HG03025 (cell line): Measurements from ENCODE around the gene ASNS.
"Not testable (repeated sequence)": the region's sequence is repeated elsewhere in the genome, so short reads cannot be mapped to it uniquely, and the experiment has no call there.

Experiments
- ATAC-seq: cut with Tn5 transposase; IDR thresholded peaks from one replicate; pipeline ENCODE4 v1.9.1; 2021; ENCODE audit warnings: mild to moderate bottlenecking, moderate library complexity; ENCODE audit not compliant: unreplicated experiment, low FRiP score

The ASNS gene

DNA sequence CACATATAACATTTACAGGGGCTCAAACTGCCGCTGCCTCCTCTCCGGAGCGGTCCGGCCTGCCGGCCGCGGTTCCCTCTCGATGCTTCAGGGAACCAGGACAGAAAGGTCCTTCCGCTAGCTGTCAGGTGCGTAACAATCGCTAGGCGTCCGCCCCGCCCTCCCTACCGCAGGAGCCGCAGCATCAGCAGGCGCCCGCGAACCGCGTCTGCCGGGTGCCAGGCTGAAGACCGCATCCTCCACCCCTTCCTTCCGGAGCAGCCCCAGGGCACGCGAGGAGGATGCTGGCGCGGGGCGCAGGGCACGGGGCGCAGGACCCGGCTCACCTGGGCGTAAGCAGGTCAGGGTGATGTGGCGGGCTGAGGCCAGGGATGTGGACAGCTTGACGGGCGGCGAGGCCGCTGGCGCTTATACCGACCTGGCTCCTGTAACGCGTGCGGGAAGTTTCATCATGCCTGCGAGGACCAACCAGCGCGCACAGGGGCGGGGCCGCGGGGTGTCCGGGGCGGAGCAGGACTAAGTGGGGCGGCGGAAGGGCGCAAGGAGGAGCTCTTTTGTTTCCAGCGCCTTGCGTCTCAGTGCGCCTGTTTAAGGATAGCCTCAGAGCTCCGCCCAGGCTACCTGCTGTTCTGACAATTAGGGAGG lies at the start of gene ASNS:
Gene ASNS, minus strand, starts transcription at position 384 of the 645 bp plus-strand sequence. CDS start 3,252 bp downstream, outside the sequence.
- ATAC-seq = peak; percentile 100

DNA sequence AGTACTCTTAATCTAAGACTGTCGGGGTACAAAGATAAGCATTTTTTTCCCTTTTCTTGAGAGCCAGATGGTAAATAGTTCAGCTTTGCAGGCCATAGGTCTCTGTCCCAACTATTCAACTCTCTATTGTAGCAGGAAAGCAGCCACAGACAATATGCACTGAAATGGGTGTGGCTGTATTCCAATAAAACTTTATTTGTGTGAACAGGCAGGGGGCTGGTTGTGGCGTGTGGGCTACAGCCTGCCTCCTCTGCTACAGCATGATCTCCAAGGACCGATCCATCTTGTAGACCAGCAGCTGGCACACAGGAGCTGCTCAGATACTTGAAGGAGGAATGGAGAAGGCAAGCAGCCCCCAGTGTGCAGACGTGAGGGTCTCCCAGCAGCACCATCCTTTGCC lies 49.0 kb upstream of the ASNS start:
- ATAC-seq = not testable (repeated sequence)

DNA sequence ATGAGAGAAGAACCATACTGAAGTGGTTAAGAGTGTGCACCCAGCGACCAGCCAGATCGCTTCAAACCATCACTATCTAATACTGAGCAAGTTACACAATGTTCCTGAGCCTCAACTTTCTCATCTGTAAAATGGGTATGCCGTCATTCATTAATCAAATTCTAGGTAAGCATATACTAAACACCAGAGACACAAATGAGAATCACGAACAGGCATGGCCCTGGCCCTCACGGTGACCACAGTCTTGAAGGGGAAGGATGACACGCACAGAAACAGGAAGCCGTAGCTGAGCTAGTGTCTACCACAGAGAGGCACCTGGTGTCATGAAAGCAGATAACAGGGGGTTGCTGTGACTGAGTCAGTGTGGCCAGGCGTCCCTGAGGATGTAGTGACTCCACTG lies 43.1 kb upstream of the ASNS start:
- ATAC-seq = not testable (repeated sequence)

- ATAC-seq = not testable (repeated sequence)
Observed at GRCh38 chr7:97912294-97912693, 40.1 kb upstream of the ASNS start.

GRCh38 chr7:97896893-97897292 lies 24.7 kb upstream of the ASNS start:
- ATAC-seq = not testable (repeated sequence)

DNA sequence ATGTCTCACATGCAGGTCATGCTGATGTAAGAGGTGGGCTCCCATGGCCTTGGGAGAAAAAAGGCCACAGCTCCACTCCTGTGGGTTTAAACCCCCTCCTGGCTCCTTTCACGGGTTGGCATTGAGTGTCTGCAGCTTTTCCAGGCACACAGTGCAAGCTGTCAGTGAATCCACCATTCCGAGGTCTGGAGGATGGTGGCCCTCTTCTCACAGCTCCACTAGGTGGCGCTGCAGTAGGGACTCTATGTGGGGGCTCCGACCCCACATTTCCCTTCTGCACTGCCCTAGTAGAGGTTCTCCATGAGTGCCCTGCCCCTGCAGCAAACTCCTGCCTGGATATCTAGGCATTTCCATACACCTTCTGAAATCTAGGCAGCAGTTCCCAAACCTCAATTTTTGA lies 19.5 kb upstream of the ASNS start:
- not testable (repeated sequence) for ATAC-seq

DNA sequence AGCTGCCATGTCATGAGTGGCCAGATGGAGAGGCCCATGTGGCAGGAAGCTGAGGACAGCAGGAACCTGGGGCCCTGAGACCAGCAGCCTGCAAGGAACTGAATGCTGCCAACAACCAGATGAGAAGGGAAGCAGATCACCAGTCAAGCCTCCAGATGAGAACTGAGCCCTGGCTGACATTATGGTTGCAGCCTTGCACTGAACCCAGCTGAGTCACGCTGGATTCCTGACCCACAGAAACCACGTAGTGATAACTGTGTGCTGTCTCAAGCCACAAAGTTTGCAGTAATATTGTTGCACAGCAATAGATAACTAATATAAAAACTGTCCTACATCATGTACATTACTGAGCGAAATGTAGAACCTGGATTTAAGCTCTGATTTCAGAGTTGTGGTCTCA lies 7.3 kb upstream of the ASNS start:
- ATAC-seq = not testable (repeated sequence)

GRCh38 chr7:97874894-97875293 lies 2.7 kb upstream of the ASNS start:
- not testable (repeated sequence) for ATAC-seq

GRCh38 chr7:97873606-97874005 lies 1.4 kb upstream of the ASNS start:
- no peak for ATAC-seq

DNA sequence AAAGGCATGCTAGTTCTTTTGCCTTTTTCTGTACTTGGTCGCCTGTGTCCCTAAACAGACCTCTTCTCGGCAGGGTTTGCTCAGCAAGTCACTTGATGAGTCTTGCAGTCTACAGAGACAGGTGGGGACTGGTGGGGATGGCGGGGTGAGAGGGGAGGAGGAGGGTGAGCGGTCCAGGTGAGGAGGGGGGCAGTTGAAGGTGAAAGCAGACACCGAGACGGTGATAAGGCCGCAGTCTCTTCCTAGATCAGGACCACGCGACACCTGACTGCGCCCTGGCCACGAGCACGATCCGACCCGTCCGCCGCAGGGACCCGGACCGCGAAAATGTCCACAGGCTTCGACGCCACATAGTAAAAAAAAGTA lies 566 bp downstream of the ASNS start:
- ATAC-seq = peak; percentile 24

DNA sequence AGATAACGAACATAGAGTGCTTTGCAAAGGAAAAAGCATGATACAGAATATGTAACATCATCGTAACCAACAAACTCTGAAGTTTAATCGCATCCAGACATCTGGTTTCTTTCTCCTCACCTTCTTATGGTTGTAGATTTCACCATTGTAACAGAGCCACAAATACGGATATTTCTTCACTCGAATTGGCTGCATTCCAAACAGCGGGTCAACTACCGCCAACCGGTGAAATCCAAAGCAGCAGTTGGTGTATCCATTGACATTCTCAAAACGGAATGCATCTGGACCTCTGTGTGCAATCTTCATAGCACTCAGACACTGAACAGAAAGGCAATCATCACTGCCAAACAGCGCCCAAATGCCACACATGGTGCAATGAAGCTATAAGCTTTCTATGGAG lies 3.4 kb downstream of the ASNS start:
- ATAC-seq = no peak

DNA sequence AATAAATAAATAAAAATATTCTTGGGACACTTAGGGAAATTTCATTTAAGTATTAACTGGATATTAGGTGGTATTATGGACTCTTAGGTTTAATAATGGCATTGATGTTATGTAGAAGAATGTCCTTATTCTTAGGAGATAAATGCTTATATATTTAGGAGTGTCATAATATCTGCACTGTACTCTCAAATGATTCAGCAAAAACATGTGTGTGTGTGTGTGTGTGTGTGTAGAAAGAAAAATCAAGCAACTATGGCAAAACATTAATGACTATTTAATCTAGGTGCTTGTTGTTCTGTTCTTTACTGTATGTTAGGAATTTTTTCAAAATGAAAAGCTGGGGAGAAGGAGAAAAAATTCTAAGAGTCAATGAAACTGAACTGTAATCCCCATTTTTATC lies 3.9 kb downstream of the ASNS start:
- ATAC-seq = no peak

GRCh38 chr7:97865104-97865503 lies 7.1 kb downstream of the ASNS start:
- ATAC-seq = no peak

DNA sequence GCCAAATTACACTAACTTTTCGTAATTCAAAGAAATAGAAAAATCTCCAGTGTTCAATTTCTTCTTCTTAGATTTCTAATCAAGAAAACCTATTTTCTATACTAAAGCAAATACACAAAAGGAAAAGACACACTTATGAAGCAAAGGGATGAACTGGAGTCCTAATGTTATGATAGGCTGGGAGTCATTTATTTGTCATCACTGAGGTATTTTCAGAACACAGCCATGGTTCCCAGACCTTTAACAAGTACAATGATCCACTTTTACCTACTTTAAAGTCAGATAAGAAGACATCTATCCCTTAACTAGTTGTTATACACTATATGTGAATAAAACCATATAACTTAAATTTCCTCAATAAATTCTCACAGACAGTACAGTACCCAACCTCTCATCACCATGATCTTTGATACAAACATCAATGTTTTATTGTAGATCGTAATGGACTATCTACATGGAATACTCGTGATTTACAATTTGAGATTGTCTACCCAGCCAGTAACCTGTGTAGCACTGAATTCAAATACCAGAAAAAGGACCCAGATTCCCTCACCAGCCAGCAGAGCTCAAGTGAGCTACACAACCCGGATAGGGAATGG lies 12.5 kb downstream of the ASNS start:
- ATAC-seq = no peak

DNA sequence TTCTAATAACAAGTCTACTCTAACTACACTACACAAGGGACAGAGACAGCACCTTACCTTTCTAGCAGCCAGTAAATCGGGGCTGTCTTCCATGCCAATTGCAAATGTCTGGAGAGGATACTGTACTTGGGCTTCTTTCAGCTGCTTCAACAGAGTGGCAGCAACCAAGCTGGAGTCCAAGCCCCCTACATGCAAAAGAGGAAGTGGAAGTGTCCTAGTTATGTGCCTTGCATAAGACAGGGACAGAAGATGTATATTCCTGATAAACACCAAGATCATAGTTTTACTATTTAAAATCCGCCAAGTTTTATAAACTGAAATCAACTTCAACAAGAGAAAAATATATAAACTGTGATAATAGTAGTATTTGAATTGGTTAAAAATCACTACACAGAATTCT lies 14.0 kb downstream of the ASNS start:
- ATAC-seq = no peak

DNA sequence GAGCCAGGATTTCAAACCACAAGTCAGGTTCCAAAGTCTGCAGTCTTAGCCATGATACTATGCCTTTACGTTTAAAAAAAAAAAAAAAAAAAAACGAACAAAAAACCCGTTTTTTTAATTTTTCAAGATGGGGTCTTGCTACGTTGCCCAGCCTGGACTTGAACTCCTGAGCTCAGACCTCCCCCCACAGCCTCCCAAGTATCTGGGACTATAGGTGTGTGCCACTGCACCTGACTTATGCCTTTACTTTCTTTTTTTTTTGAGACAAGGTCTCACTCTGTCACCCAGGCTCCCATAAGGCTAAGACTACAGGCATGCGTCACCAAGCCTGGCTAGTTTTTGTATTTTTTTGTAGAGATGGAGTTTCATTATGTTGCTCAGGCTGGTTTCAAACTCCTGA lies 14.7 kb downstream of the ASNS start:
- ATAC-seq = no peak

- no peak for ATAC-seq
Observed at GRCh38 chr7:97851683-97852082, 20.5 kb downstream of the ASNS start.

DNA sequence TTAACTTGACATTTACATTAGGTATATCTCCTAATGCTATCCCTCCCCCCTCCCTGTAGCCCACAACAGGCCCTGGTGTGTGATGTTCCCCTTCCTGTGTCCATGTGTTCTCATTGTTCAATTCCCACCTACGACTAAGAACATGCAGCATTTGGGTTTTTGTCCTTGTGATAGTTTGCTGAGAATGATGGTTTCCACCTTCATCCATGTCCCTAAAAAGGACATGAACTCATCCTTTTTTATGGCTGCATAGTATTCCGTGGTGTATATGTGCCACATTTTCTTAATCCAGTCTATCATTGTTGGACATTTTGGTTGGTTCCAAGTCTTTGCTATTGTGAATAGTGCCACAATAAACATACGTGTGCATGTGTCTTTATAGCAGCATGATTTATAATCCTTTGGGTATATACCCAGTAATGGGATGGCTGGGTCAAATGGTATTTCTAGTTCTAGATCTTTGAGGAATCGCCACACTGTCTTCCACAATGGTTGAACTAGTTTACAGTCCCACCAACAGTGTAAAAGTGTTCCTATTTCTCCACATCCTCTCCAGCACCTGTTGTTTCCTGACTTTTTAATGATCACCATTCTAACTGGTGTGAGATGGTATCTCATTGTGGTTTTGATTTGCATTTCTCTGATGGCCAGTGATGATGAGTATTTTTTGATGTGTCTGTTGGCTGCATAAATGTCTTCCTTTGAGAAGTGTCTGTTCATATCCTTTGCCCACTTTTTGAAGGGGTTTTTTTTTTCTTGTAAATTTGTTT lies 21.8 kb downstream of the ASNS start:
- not testable (repeated sequence) for ATAC-seq

DNA sequence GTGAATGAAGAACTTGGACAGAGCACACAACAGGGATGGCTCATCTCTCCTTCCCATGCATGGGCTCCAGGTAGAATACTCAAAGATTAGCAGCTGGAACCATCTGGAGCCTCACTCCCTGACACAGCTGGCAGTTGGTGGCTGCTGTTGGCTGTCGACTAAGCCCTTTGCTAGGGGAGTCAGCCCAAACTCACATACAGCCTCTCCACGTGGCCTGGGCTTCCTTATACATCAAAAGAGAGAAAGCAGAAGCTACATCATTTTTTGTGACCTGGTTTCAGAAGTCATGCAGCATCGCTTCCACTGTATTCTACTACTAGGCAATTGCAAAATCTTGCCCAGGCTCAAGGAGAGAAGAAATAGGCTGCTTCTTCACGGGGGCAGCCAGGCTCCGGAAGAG lies 24.4 kb downstream of the ASNS start:
- ATAC-seq = no peak

- no peak for ATAC-seq
Observed at GRCh38 chr7:97846945-97847344, 25.3 kb downstream of the ASNS start.

DNA sequence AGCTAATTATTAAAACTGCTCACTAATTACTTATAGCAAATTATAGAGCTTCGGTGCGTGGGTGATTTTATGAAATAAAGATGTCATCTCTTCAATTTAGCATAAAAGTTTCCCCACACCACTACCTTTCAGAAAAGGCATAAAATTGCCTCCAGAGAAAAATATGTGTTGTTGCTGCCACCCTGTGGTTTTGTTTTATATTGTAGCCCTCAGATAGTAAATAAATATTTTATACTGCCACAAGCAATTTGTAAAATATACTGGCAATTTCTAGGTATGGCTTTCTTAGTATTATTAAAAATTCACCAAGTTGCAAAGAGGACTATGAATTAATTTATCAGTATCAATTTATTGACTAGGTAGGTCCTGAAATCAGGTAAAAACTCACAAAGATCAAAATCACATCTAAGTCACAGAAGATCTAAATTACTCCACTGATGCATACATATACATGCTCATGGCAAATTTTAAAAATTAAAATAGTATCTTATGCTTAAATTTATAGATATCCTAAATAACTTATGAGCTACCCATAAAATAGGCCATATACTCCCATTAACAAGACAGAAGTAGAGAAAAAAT lies 26.5 kb downstream of the ASNS start:
- ATAC-seq = no peak
